HG02610 (cell line): ENCODE measurements around the gene TAS1R2.
"Not testable (repeated sequence)": the region's sequence is repeated elsewhere in the genome, so short reads cannot be mapped to it uniquely, and the experiment has no call there.

Experiments used
- ATAC-seq: cut with Tn5 transposase; IDR thresholded peaks from one replicate; pipeline ENCODE4 v1.9.1; 2021; ENCODE audit warnings: mild to moderate bottlenecking, moderate library complexity; ENCODE audit not compliant: unreplicated experiment

TAS1R2 gene

GRCh38 chr1:18859560-18859959, at the start of gene TAS1R2:
TAS1R2 (minus strand) TSS chr1:18859660; CDS start chr1:18859660, 0 bp downstream.
- ATAC-seq = no peak

DNA sequence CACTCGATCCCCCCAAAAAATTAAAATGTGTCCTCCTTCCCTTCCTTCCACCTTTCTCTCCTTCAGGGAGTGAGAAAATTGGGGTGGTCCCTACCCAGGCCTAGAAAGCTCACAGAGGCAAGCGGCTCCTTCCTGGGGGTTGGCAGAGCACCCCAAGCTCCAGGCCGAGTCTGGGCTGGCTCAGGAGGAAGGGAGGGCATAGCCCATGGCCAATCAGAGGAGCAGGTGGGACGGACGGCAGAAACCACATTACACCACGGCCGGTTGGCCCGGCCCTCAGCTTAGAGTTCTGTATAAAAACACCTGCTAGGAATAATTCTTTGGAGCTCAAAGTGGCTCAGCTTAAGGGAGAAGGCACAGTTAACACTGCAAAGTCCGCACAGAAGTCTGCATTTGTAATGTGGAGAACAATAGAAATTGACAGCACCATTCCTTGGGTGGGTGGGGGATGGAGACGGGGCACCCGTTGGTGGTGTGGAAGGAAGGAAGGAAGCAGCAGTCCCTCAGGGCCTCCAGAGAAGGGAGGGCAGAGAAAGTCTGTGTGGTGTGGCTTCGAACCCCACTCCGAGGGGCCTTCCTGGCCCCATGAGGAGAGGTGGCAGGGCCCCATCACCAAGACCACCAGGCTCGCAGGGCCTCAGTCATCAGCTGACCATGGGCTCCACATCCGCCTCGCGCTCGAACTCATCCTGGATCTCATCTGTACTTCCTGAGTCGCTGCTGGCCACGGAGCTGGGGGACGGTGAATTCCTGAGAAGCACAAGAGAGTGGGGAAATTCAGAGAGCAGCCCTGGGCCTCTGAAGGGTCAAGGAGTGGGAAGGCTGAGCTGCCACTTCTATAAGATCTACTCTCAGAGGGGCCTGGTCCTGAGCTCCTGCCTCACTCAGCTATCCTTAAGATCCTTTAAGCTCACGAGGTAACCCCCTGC, 48.7 kb upstream of the TAS1R2 start:
- no peak for ATAC-seq

DNA sequence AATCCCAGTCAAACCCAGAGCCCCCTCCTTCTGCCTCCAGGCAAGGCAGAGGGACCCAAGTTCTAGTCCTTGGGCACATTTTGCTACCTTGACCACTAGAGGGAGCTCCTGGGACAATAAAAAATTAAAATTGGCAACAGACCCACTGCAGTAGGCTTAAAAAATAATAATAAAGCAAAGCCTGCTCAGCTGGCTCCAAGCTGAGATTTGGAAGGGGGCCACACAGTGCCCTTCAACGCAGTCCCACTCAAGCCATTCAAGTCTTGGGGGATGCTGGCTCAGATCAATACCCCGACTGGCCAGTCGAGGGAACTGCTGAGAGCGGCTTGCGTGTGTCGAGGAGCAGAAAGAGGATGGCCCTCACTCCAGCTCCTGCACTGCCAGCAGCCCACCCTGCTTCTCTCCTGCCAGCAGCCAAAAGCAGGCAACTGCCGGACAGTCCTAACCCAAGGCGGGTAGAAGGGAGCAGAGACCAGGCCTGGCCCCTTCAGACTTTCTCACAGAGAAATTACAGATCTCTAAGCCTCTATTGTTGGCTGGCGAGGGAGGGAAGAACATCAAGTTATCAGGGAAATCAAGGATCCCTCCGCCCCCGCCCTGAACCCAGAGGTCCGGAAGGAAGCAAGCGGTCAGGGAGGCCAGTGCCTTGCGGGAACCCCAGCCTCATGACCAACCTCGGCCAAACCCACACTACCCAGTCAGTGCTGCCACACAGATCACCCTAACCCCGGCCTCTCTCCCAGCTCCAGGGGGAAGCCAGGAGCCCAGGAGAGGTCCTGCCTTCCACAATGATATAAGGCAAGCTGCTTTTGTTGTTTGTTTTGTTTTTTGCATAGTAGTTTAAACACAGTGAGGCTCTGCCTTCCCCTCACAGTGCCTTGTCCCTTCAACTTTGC, 47.8 kb upstream of the TAS1R2 start:
- ATAC-seq = no peak

GRCh38 chr1:18903291-18903756, 43.9 kb upstream of the TAS1R2 start:
- no peak for ATAC-seq

- ATAC-seq = peak; percentile 97
Measured at GRCh38 chr1:18902523-18903290, 43.2 kb upstream of the TAS1R2 start, which contains the start of gene ALDH4A1. ALDH4A1 (minus strand) TSS chr1:18902555; CDS start chr1:18902523, 32 bp downstream.

DNA sequence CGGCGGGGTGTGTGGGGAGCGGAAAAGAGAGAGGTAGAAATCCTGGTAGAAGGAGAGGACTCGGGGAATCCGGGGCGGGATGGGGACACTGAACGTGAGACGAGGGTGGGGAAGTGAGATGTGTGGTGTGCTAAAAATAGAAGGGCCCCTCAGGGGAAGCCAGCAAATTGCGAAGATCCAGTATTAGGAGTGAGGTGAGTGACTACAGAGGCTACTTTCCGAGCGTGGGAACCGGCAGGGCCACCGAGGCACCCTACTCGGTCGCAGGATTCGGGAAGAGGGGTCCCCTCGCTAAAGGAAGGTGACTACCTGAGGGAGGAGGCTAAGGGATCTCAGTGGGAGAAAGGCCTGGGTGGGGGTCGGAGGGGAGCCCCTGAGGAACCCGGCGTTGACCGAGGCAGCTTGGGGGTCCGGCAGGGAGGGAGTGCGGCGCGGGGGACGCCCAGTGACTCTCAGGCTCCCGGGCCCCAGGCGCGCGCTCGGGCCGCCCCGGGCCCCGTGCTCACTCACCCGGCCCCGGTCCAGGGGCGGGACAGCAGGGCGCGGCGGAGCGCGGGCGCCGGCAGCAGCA, 42.6 kb upstream of the TAS1R2 start:
- ATAC-seq = no peak

DNA sequence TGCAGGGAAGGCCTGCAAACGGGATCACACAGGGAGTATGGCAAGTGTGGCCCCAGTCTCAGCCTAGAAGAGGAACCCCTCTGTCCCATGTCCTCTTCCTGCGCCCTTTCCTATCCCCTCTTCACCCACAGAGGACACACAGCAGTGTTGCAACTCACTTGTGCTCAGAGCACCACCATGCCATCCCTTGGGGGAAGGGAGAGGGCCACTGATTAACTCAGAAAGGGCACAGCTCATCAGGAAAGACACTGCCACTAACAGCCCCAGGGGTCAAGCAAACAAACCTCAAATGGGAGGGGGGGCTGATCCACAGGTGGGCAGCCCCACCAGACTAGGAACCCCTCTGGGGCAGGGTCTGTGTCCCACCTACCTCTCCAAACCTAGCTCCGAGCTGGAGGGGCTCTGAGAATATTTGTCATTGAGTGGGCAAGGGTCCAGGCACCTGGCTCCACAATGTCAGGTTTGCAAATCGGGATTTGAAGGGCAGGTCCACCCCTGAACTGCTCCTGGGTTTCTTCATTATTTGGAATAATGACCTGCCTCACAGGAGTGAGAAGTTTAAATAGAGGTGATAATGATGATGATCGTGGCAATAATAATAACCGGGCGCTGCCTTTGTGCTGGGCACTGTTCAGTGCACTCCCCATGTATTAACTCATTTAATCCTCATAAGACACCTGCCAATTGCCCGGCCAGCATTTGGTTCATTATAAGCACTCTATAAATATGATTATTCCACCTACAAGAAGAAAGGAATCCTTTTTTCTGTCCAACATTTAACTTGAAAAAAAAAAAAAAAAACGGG, 41.9 kb upstream of the TAS1R2 start:
- ATAC-seq = no peak

DNA sequence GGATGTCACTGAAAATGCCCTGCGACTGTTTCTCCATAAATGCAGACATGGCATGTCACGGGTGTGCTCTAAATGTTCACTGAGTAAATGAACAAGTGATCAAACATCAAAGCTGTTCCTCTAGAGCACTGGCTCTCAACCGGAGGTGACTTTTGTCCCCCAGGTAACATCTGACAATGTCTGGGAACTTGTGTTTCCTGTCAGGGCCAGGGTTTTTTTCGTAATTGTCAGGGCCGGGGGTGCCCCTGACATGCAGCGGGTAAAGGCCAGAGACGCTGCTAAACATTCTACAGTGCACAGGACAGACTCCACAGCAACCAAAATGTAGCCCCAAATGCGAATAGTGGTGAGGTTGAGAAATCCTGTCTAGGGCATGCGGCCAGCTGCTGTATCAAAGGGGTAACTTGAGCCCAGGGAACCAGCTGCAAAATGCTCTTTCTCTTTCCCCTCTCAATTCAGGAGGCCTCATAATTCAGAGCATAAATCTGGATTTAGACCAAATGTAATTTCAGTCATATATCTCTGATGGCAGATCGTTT, 40.9 kb upstream of the TAS1R2 start:
- ATAC-seq = no peak

- no peak for ATAC-seq
Measured at GRCh38 chr1:18899363-18900049, 40.0 kb upstream of the TAS1R2 start.

GRCh38 chr1:18898567-18898966, 39.1 kb upstream of the TAS1R2 start:
- no peak for ATAC-seq

DNA sequence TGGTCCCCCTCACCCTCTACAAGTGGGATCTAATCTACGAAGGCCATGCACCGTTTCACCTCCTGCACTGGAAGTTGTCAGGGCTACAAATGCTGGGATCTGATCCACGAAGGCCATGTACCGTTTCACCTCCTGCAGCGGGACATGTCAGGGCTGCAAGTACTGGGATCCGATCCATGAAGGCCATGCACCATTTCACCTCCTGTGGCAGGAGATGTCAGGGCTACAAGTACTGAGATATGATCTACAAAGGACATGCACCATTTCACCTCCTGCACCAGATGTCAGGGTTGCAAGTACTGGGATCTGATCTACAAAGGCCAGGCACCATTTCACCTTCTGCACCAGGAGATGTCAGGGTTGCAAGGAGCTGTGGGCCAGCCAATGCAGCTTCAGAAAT, 35.9 kb upstream of the TAS1R2 start:
- ATAC-seq = no peak

DNA sequence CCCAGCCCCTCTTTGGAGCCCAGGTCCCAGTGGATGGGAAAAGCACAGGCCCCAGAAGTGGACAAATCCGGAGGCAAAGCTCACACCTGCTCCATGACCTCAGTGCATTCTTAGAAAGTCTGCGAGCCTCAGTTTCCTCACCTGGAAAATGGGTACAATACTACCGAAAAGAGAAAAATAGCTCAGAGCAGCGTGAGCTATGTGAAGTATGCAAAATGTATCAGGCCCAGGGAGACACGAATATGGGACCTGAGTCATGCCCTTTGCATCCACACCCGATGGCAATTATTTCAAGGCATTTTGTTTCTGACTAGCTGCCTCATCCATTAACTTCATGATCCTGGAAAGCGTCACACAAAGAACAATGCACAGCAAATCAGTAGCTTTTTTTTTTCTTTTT, 33.7 kb upstream of the TAS1R2 start:
- ATAC-seq = no peak

DNA sequence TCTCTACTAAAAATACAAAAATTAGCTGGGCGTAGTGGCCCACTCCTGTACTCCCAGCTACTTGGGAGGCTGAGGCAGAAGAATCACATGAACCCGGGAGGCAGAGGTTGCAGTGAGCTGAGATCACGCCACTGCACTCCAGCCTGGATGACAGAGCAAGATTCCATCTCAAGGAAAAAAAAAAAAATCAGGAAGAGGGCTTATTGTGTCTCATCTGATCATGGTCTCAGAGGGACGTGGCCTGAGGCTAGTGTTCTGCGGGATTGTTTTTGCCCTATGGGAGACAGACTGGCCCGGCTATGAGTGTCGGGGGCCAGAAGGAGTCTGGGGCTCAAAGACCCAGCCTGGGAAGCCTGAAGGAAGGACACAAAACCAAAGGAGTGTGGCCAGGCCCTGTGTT, 32.4 kb upstream of the TAS1R2 start:
- ATAC-seq = not testable (repeated sequence)

- no peak for ATAC-seq
Measured at GRCh38 chr1:18891426-18891780, 31.9 kb upstream of the TAS1R2 start.

GRCh38 chr1:18890706-18891425, 31.4 kb upstream of the TAS1R2 start:
- ATAC-seq = no peak

DNA sequence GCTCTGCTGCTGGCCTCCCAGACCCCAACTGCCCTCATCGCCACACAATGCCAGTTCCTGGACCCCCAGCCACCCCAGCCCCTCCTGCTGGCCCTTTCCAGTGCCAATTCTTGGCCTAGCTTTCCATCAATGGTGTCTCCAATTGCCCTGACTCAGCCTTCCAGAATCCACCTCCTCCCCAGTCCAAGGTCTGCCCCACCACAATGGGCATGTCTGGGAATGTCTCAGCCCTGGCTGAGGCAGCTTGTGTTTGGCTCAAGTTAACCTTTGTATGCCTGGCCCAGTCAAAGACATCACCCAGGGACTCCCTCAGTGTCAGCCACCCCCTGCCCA, 26.5 kb upstream of the TAS1R2 start:
- no peak for ATAC-seq

DNA sequence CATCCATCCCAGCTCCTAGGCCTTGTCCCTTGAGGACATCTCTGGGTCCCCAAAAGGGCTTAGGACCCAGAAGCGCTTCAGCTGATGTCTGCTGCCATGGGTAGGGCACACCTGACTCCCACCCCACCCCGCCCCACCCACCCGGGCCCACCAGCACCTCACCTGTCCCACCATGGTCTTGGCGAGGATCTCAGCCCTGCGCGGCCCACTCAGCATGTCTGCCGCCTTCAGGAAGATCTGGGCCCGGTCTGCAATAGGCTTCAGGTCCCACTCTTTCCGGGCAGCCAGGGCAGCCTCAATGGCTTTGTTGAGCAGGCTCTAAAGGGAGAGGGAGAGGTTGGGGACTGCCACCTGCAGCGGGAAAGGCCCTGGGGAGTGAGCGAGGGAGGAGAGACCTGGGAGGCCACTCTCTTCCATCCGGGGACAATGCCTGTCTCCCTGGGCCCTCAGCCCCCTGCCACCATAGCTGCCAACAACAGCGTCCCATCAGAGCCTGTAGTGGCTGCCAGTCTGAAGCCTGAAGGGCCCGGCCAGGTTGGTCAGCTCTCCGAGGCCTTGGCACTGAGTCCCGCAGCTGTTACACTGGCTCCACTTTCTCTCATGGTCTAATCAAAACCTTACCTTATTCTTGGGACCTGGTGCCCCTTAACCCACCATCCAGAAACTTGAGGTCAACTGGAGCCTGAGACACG, 26.0 kb upstream of the TAS1R2 start:
- no peak for ATAC-seq

GRCh38 chr1:18884727-18885126, 25.3 kb upstream of the TAS1R2 start:
- no peak for ATAC-seq
